GM12878 (cell line): ENCODE data around the gene EEFSEC.

ENCODE experiments used
- BRCA1 ChIP-seq: IDR thresholded peaks from 2 replicates; pipeline ENCODE4 v1.6.1; 2011; ENCODE audit warnings: low read depth, low read length, improper control_type of control experiment
- EZH2 ChIP-seq: IDR thresholded peaks from 2 replicates; pipeline ENCODE4 v1.6.1; 2012; ENCODE audit warnings: low read depth, mild to moderate bottlenecking, control low read depth, inconsistent platforms, low read length, borderline replicate concordance; ENCODE audit not compliant: control insufficient read depth
- MXI1 ChIP-seq: fragments of 150-350 bp; IDR thresholded peaks from 2 replicates; pipeline ENCODE4 v1.6.1; 2011; ENCODE audit warnings: low read depth, mild to moderate bottlenecking, inconsistent platforms, low read length, improper control_type of control experiment
- NR2C2 ChIP-seq: IDR thresholded peaks from 2 replicates; pipeline ENCODE4 v1.6.1; 2011; ENCODE audit warnings: borderline replicate concordance, low read depth; ENCODE audit not compliant: control insufficient read depth, insufficient read length
- POLR2A ChIP-seq: IDR thresholded peaks from 2 replicates; pipeline ENCODE4 v1.6.1; 2011; ENCODE audit warnings: low read depth, mild to moderate bottlenecking, low read length
- POLR2AphosphoS5 ChIP-seq: IDR thresholded peaks from 2 replicates; pipeline ENCODE4 v1.6.1; 2011; ENCODE audit warnings: mild to moderate bottlenecking, low read length, inconsistent platforms
- SMAD1 ChIP-seq: fragments of 450-650 bp; IDR thresholded peaks from 2 replicates; pipeline ENCODE4 v1.6.1; 2018; ENCODE audit warnings: mild to moderate bottlenecking, low read depth; ENCODE audit not compliant: partially characterized antibody

DNA sequence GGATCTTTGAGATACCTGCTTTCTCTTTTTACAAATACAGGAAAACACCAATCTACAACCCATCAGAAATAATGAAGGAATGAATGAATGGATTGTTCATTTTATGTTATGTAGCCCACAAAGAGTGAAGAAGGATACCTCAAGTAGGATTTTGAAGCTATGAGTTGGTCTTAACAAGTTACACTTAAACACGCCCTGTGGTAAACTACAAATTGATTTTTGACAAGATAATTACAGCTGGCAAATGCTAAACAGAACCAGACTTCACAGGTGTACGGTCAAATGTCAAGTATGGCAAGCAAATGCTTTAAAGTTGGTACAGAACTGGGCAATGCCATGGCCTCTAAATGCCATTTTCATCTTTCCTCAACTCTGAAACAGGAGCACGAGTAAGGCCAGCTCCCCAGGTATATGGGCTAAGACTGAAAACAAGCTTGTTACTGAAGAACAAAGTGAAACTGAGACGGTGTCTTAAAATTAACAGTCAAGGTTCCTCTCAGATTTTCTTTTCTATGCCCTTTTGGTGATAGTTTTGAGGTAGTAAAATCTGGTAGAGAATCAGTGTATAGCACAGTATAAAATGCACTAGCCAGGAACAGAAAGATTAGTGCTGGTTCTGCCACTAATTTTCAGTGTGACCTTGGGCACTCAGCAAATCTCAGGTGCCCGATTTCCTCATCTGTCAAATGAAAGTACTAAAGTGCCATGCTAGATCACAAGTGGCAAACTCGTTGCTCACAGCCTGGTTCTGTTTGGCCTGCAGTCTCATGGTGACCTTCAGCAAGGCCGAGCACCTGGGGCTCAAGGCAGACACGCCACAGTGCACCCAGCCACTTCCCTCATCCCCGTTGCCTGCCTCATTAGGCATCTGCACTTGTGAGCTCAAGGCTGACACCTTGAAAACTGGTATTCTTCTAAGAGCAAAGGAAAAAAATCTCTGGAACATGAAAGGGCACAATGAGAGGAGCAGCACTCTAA lies 39.2 kb upstream of the EEFSEC start:
- TF ChIP-seq NR2C2 (no peak), SMAD1 (no peak), POLR2AphosphoS5 (no peak), BRCA1 (no peak), POLR2A (peak; percentile 57), EZH2 (no peak), MXI1 (no peak)
